NCI-H446 treated with DMSO at 0.1 percent for 48 hours (cell line): ENCODE measurements around the gene HABP4.
"Not testable (repeated sequence)": the region's sequence is repeated elsewhere in the genome, so short reads cannot be mapped to it uniquely, and the experiment has no call there.

Source experiments
- DNase-seq: peaks from one replicate; lab custom pipeline; 2025; lab: John Stamatoyannopoulos, UW

Gene HABP4

DNA sequence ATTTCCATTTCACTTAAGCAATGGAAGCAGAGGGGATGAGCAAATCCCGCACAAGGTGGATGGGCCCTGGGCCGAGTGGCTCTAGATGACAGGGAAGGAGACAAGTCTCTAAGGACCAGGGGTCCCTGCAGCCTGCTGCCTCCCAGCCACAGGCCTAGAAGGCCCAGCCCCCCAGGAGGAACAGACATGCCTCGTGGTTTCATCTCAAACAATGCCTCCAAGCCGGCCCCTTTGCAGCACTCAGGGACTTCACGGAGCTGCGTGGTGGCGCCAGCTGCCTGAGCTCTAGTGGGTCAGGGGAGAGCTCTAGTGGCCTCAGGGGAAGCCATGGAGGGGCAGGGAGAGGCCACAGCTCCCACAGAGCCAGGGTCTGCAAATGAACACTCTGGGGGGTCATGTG lies 48.8 kb downstream of the HABP4 start:
- no peak for DNase-seq

DNA sequence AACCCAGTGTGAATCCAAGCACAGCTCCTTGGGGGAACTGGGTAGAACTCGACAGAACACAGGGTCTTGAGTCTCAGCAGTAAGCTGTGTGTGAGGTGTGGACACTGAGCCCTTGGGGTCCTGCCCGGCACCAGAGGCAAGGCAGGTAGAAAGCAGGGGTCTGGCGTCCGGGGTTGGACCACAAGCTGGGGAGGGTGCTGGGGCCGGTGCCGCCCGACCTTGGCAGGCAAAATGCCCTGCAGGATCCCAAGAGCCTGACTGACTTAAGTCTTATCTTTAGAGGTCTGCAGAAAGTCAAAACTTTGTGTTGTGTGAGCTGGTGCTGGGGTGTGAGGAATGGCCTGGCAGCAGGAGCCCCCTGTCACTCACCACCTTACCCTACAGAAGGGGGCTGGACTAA lies 49.3 kb downstream of the HABP4 start:
- no peak for DNase-seq

DNA sequence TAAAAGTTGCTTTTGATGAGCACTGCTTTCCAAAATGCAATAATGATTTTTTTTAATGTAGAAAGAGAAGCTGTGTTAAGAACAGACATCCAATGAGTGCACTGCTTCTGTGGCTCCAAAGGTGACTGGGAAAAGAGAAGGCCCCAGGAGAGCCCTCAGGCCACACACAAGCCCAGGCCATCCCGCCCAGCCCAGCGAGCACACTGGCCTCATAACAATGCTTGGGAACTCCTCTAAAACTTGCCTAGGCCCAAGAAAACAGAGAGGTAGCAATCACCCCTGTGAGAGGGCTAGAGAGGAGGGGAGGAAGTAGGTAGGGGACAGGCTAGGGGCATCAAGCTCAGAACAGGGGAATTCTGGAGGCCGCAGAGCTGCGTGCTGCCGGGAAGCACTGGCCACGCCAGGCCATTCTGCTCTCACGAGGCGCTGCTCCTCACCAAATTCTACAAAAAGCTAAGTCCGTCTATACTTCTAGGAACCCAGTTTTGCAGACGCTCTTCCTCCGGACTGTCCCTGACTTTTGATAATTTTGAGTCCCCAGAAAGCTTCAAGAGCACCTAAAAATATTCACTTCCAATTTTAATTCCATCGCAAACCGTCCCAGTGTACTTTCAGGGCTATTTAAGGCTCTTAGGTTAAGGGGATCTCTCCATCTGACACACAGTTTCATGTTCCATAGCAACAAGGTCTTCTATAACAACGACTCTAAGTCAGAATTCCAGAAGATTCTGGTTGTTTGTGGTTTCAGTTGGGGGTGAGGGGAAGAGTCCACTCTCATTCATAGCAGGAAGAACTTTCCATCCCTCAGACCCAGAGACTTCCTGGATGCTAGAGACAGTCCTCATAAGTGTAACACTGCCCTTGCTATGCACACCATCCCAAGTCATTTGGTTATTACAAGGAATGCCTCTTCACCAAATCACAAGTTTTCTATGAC lies 51.0 kb downstream of the HABP4 start:
- DNase-seq: no peak

DNA sequence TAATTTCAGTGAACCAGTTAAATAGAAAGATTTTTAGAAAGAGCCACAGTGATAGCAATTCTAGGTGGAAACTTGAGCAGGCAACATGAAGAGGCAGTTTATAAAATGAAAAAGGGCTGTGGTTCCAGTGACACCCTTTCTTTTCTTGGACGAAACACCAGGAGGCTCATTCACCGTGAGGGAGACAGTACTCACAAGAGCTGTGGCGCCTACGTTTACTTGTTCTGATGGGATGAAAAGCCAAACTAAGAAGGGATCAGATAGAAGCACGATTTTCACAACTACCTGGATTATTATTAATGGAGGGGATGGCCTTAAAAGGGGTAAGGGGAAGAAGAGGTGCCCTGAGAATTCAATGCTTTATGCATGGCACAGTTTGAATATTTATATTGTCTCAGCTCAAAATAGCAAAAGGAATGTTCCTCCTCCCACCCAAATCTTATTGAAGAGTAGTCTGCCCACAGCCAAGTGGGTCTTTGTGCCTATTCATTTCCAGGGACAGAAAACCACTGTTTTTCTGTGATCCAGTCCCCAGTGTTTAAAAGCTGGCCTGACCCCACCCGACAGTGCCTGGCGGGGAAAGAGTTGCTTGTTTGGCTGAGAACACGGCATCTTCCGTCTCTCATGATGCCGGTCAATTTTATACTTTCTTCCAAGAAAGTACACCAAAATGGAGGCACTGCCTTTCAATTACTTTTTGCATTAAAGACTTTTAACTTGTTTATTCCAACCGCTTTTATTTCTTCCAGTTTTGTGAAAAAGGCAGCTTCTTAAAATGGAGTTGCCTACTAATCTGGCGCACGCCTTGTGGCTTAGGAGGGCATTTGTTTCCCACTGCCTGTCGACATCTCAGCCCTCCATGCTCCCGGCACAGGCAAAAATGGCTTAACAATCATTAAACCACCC lies 51.9 kb downstream of the HABP4 start:
- no peak for DNase-seq

GRCh38 chr9:96502539-96503373 lies 52.8 kb downstream of the HABP4 start:
- DNase-seq: no peak

GRCh38 chr9:96503374-96503748 lies 53.4 kb downstream of the HABP4 start:
- DNase-seq: not testable (repeated sequence)

DNA sequence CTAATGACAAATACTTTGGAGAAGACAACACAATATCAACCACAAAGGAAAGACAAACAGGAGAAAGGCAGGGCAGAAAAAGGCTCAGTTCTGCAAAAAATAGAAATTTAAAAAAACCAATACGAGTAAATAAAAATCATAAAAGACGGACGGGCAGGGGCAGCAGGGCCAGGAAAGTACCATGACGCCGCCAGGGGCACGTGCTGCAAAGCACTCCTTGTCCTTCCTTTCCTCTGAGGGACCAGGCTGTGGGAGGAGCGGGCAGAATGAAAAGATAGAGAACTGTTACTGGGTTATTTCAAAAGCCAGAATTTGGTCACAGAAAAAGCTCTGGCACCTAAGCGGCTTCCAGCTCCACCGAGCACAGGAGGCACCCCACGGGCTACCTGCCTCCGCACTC lies 53.9 kb downstream of the HABP4 start:
- DNase-seq: no peak

- no peak for DNase-seq
Measured at GRCh38 chr9:96505316-96505991, 55.5 kb downstream of the HABP4 start.

DNA sequence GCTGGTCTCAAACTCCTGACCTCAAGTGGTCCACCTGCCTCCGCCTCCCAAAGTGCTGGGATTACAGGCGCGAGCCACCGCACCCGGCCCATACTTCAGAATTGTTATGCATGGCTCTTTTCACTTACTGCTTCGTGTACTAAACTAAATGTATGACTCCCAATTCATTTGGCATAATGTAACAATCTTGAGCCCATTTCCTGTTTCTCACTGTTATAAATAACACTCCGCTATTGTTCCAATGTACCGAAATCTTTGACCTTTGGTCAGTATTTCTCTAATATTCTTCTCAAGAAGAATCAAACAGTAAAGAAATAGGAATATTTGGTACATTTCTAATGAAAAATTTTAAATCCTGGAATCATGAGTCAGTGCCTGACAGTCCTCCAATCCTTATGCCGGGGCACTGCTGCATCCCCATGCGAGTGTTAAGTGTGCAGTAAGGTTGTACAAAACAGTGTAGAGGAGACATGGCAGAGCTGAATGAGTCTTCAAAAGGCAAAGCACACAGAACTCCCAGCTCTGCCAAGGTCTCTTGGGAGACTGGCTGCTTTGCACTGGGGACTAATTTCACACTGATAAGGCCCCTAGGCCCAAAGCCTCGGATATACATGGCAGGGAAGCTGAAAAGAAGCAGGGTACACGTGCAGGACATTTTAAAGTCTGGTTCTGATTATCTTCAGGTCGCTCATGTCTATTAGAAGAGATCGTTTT lies 58.4 kb downstream of the HABP4 start:
- DNase-seq: no peak

GRCh38 chr9:96509026-96509425 lies 59.1 kb downstream of the HABP4 start:
- DNase-seq: no peak

GRCh38 chr9:96509848-96510247 lies 59.9 kb downstream of the HABP4 start:
- no peak for DNase-seq

DNA sequence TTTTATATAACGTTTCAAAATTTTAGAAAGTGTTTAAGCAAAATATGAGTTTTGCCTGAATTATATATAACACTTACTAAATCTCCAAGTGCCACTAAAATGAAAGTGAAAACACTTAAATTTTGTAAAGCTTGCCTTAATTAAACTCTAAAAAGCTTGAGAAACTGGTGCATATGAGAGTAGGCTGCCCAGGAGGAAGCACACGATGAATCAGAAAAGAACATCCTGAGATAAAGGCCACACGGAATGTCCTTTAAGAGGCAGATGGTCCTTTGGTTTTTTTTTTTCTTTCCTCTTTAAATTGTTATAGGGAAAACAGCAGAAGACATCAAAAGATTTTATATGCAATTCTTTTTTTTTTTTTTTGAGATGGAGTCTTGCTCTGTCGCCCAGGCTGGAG lies 60.3 kb downstream of the HABP4 start:
- DNase-seq: no peak

DNA sequence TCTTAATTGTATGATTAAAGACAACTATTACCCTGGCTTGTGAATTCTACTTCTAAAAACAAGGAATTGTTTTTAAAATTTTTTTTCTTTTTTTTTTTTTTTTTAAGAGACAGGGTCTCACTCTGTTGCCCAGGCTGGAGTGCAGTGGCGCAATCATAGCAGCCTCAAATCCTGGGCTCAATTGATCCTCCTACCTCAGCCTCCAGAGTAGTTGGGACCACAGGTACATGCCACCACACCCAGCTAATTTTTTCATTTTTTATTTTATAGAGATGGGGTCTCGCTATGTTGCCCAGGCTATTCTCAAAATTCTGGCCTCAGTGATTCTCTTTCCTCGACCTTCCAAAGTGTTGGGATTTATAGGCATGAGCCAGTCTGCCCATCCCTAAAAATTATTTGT lies 62.3 kb downstream of the HABP4 start:
- no peak for DNase-seq

- DNase-seq: no peak
Measured at GRCh38 chr9:96513622-96514021, 63.7 kb downstream of the HABP4 start.

GRCh38 chr9:96514108-96514799 lies 64.3 kb downstream of the HABP4 start:
- DNase-seq: no peak

- DNase-seq: no peak
Measured at GRCh38 chr9:96514800-96515158, 64.8 kb downstream of the HABP4 start.

DNA sequence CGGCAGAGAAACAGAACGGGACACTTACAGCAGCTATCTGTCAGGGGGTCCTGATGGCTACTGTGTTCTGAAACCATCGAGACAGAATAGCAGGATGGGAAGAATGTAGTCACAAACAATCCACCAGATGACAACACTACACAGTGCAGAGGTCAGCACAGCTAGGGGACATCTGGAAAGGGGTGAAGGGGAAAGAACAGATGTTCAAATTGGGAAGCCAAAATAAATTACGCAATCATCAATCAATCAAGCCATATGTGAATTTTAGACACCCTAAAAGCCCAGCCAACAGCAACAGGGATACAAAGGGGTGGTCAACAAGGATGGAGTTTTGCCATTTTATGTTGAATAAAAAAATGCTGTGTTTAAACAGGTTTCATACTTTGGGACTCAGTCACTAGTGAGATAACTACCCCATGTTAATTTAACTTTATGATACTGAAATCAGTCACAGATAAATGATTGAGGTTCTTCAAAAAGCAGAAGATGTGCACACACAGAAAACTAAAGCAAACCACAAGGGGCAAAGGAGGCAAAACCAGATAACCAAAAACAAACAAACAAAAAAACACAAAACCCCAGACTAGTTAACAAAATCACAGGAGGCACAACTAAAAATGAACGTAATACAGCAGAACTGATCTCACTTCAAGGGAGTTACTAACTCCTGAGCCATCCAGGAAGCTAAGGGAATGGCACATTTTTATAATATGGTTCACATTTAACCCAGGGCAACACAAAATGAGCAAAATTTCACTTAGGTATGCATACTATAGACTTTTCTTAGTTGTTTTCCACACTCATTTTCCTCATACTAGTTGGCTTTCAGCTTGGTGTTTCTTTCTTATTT lies 65.9 kb downstream of the HABP4 start:
- no peak for DNase-seq

- DNase-seq: no peak
Measured at GRCh38 chr9:96519095-96519494, 69.1 kb downstream of the HABP4 start.

GRCh38 chr9:96519787-96520186 lies 69.8 kb downstream of the HABP4 start:
- no peak for DNase-seq
